ENCODE measurements around the gene ARFGAP3.

The ARFGAP3 gene

DNA sequence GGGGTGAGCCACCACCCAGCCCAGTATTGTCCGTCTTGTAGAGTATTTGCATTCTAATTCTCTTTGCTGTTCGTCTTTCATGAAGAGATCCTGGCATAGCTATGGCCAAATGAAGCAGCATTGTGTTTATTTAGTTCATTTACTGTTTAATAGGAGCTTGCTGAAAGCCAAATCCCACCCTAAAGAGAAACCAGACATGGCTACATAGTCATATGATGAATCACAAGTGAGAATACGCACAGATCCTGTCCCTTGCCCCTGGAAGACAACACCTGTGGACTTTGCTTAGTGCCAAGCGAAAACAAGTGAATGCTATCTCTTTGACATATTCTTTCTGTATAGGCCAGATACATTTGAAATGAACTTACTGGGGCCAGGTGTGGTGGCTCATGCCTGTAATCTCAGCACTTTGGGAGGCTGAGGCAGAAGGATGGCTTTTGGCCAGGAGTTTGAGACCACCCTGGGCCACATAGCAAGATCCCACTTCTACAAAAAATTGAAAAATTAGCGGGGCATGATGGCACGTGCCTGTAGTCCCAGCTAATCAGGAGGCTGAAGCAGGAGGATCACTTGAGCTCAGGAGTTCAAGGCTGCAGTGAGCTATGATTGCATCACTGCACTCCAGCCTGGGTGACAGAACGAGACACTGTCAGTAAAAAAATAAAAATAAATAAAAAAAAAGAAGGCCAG is 5.1 kb upstream of the ARFGAP3 start:
- peak; percentile 49 for DNase-seq

GRCh38 chr22:42860968-42861367 is 3.9 kb upstream of the ARFGAP3 start:
- DNase-seq: no peak

- no peak for DNase-seq
Measured at GRCh38 chr22:42857845-42858481, 890 bp upstream of the ARFGAP3 start.

GRCh38 chr22:42856179-42856864 is 751 bp downstream of the ARFGAP3 start:
- peak; percentile 26 for DNase-seq

GRCh38 chr22:42855721-42856120 is 1.4 kb downstream of the ARFGAP3 start:
- DNase-seq: peak; percentile 8

GRCh38 chr22:42855211-42855610 is 1.9 kb downstream of the ARFGAP3 start:
- DNase-seq: no peak

DNA sequence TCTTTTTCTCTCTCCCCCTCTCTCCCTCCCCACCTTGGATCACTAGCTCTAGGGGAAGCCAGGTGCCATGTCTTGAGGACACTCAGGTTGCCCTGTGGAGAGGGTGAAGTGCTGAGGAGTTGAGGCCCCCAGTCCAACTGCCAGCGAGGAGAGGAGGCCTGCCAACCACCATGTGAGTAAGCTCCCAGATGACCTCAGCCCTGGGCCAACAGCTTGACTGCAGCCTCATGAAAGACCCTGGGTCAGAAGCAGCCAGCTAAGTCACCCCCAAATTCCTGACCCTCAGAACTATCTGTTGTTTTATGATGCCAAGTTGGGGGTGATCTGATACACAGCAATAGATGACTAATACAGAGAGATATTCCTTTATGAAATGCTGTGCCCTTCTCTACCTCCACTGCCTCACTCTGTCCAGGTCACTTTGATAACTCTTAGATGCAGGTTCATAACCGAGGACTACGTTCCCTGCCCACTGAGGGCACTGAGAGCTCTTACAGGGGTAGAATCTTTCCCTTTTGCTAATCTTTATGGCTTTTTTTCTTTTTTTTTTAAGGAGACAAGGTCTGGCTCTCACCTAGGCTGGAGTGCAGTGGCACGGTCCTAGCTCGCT is 8.0 kb downstream of the ARFGAP3 start:
- DNase-seq: no peak

DNA sequence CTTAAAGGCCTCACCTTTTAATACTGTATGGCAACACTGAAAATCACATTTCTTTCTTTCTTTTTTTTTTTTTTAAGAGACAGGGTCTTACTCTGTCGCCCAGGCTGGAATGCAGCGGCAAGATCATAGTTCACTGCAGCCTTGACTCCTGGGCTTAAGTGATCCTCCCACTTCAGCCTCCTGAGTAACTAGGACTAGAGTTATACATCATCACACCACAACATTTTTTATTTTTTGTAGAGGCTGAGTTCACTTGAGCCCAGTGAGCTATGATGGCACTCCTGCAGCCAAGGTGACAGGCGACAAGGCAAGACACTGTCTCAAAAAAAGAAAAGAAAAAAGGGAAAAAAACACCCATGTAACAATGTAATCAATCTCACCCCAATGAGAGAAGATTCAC is 10.0 kb downstream of the ARFGAP3 start:
- DNase-seq: no peak

- no peak for DNase-seq
Measured at GRCh38 chr22:42844756-42845155, 12.3 kb downstream of the ARFGAP3 start.

GRCh38 chr22:42842658-42843370 is 14.3 kb downstream of the ARFGAP3 start:
- DNase-seq: no peak

GRCh38 chr22:42841444-42841843 is 15.6 kb downstream of the ARFGAP3 start:
- DNase-seq: peak; percentile 62

- DNase-seq: no peak
Measured at GRCh38 chr22:42837556-42837955, 19.5 kb downstream of the ARFGAP3 start.

- DNase-seq: no peak
Measured at GRCh38 chr22:42836026-42836425, 21.0 kb downstream of the ARFGAP3 start.

GRCh38 chr22:42834177-42834949 is 22.7 kb downstream of the ARFGAP3 start:
- DNase-seq: no peak

DNA sequence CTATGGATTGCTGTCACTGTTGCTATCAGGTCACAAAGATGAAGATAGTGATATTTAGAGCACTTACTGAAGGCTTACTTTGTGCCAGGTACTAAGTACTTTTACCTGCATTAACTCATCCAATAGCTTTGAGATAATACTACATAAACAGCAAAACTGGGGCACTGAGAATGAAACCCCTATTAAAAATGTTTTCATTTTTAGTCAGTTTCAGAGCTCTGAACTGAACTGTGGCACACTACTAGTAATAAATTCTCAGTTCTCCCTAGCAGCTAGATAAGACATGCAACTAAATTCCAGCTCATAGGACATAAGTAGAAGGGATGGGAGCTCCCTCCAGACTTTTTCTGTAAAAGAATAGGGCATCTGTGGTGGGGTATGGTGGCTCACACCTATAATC is 24.0 kb downstream of the ARFGAP3 start:
- DNase-seq: no peak

DNA sequence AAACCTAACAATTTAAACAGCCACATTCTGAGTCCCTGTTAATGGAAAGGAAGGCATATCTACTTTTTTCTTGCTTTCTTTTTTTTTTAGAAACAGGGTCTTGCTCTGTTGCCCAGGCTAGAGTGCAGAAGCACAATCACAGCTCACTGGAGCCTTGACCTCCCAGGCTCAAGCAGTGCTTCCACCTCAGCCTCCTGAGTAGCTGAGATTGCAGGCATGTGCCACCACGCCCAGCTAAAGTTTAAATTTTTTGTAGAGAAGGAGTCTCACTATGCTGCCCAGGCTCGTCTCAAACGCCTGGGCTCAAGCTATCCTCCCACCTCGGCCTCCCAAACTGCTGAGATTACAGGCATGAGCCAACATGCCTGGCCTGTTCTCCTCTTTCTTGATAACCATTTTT is 25.4 kb downstream of the ARFGAP3 start:
- DNase-seq: no peak

- DNase-seq: no peak
Measured at GRCh38 chr22:42830161-42830560, 26.9 kb downstream of the ARFGAP3 start.

- no peak for DNase-seq
Measured at GRCh38 chr22:42829302-42829701, 27.8 kb downstream of the ARFGAP3 start.

GRCh38 chr22:42825796-42826195 is 31.3 kb downstream of the ARFGAP3 start:
- DNase-seq: no peak

GRCh38 chr22:42821386-42821785 is 35.7 kb downstream of the ARFGAP3 start:
- no peak for DNase-seq

- peak; percentile 35 for DNase-seq
Measured at GRCh38 chr22:42820045-42820763, 36.9 kb downstream of the ARFGAP3 start.
